Mucosa of rectum (tissue), 2 donors: Measurements from ENCODE around the gene R3HDM2.

Experiments
- H3K27ac ChIP-seq, 2 donors: one replicate each; pipeline ENCODE4 v1.7.0; 2013; ENCODE audit warnings: inconsistent platforms in 2 of 2, low read depth in 2 of 2, low read length in 2 of 2
- H3K27me3 ChIP-seq, 2 donors: one replicate each; pipeline ENCODE4 v1.7.0; 2013; ENCODE audit warnings: low read length in 2 of 2; ENCODE audit not compliant: control insufficient read depth in 2 of 2, insufficient read depth in 2 of 2
- H3K36me3 ChIP-seq, 2 donors: one replicate each; pipeline ENCODE4 v1.7.0; 2013; ENCODE audit warnings: low read length in 2 of 2; ENCODE audit not compliant: control insufficient read depth in 2 of 2, insufficient read depth in 2 of 2
- H3K4me1 ChIP-seq, 2 donors: one replicate each; pipeline ENCODE4 v1.7.0; 2013; ENCODE audit warnings: low read length in 2 of 2, mild to moderate bottlenecking in 1 of 2; ENCODE audit not compliant: control insufficient read depth in 2 of 2, insufficient read depth in 2 of 2
- H3K4me3 ChIP-seq, 2 donors: one replicate each; pipeline ENCODE4 v1.7.0; 2013; ENCODE audit warnings: low read length in 2 of 2
- H3K9ac ChIP-seq, 2 donors: one replicate each; pipeline ENCODE4 v1.7.0; 2013; ENCODE audit warnings: low read length in 2 of 2, low read depth in 1 of 2, mild to moderate bottlenecking in 1 of 2
- H3K9me3 ChIP-seq, 2 donors: one replicate each; pipeline ENCODE4 v1.7.0; 2013; ENCODE audit warnings: low read length in 2 of 2; ENCODE audit not compliant: control insufficient read depth in 2 of 2
- donor health status: healthy.
- donor health status: Normal muscosa, but diverticular disease.

Gene R3HDM2

DNA sequence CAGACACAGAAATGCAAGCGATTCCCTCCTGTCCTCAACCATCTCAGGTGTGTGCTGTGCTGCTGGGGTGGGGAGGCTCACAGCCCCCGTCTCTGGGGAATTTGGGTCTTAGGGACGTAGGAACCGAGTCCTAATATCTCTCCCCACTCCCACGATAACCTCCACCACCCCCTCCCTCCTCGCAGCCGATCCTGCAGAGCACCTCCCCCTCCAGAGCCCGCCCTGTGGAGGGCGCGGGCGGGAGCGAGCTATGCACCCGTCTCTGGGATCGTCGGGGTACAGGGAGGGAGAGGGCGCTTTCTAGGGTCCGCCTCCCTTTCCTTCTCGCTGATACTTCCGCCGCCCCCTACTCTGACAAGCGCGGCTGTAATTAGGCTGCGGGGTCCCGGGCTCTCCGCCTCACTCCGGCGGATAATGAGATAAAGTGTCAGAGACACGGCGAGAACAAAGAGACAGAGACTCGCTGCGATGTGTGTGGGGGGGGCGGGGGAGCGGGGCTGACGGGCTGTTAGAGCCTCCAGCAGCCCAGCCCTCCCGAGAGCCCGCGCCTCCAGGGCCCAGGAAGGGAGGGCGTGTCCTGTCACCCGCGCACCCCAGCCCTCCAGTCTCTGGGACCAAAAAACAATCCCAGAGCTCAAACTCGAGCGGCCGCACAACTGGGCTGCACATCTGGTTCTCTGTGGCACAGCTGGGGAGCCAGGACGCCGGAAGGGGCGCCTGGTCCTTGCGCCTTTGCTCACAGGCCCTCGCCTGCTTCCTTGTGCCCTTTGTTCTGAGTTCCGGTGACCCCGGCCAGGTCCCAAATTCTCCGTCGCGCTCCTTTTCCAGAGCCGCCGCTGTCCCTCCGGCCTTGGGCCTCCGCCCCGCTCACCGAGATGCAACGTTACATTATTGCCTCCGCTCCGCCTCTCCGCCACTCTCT is 192.7 kb downstream of the R3HDM2 start:
- Histone ChIP-seq H3K4me3 (peak overlapping the region; percentile 60 to 69), H3K27me3 (peaks cover 46 to 58% of the 10 kb centered on the region in 2 donors), H3K27ac (no peak overlapping the region), H3K9me3 (no peaks in the 10 kb centered on the region), H3K4me1 (peaks cover 35 to 51% of the 10 kb centered on the region in 2 donors), H3K9ac (peak overlapping the region; percentile 26 to 47), H3K36me3 (peaks cover 13% of the 10 kb centered on the region in 2 donors)

- no peaks in the 10 kb centered on the region for H3K9me3 ChIP-seq
- peaks cover 30 to 45% of the 10 kb centered on the region in 2 donors for H3K4me1 ChIP-seq
- H3K27me3 ChIP-seq: peaks cover 44 to 51% of the 10 kb centered on the region in 2 donors
- no peak overlapping the region for H3K27ac ChIP-seq
- H3K36me3 ChIP-seq: peaks cover 18 to 19% of the 10 kb centered on the region in 2 donors
- no peak overlapping the region for H3K9ac ChIP-seq
- no peak overlapping the region for H3K4me3 ChIP-seq
Observed at GRCh38 chr12:57237596-57237931, 193.3 kb downstream of the R3HDM2 start.

GRCh38 chr12:57236925-57237595 is 193.8 kb downstream of the R3HDM2 start:
- Histone ChIP-seq H3K36me3 (peaks cover 22 to 23% of the 10 kb centered on the region in 2 donors), H3K4me1 (peaks cover 28 to 40% of the 10 kb centered on the region in 2 donors), H3K9me3 (no peaks in the 10 kb centered on the region), H3K9ac (no peak overlapping the region), H3K4me3 (no peak overlapping the region), H3K27me3 (peaks cover 41 to 46% of the 10 kb centered on the region in 2 donors), H3K27ac (no peak overlapping the region)

- no peak overlapping the region for H3K9ac ChIP-seq
- H3K36me3 ChIP-seq: peaks cover 24 to 27% of the 10 kb centered on the region in 2 donors
- H3K4me1 ChIP-seq: peaks cover 27 to 35% of the 10 kb centered on the region in 2 donors
- no peak overlapping the region for H3K4me3 ChIP-seq
- H3K27me3 ChIP-seq: peaks cover 34 to 39% of the 10 kb centered on the region in 2 donors
- no peak overlapping the region for H3K27ac ChIP-seq
- H3K9me3 ChIP-seq: no peaks in the 10 kb centered on the region
Observed at GRCh38 chr12:57236201-57236924, 194.5 kb downstream of the R3HDM2 start.

DNA sequence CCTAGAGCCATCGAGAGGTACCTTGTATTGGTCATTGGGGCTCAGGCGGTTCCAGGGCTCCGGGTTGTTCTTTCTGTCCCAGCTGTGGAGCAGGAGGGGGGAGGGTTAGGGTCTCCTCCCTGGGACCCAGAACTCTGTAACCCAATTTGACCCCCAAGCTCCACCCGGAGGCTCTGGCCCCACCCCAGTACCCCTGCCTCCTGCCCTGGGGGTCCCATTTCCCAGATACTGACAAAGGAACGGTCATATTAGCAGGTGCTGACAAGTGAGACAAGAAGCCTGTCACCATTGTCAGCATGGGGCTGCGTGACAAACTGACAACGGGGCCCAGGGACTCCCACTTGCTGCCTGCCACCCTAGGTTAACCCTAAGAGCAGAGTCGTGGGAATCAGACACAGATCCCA is 195.1 kb downstream of the R3HDM2 start:
- H3K9me3 ChIP-seq: no peaks in the 10 kb centered on the region
- H3K9ac ChIP-seq: no peak overlapping the region
- H3K36me3 ChIP-seq: peaks cover 25 to 27% of the 10 kb centered on the region in 2 donors
- peaks cover 28 to 36% of the 10 kb centered on the region in 2 donors for H3K27me3 ChIP-seq
- H3K27ac ChIP-seq: no peak overlapping the region
- peaks cover 24 to 30% of the 10 kb centered on the region in 2 donors for H3K4me1 ChIP-seq
- H3K4me3 ChIP-seq: no peak overlapping the region

- peaks cover 24 to 30% of the 10 kb centered on the region in 2 donors for H3K4me1 ChIP-seq
Observed at GRCh38 chr12:57235017-57235727, 195.7 kb downstream of the R3HDM2 start.

GRCh38 chr12:57234571-57235016 is 196.2 kb downstream of the R3HDM2 start:
- Histone ChIP-seq H3K27me3 (peaks cover 19 to 36% of the 10 kb centered on the region in 2 donors), H3K36me3 (peaks cover 25 to 27% of the 10 kb centered on the region in 2 donors), H3K27ac (no peak overlapping the region), H3K9ac (no peak overlapping the region), H3K4me1 (peaks cover 24 to 28% of the 10 kb centered on the region in 2 donors), H3K4me3 (no peak overlapping the region), H3K9me3 (no peaks in the 10 kb centered on the region)

More at GRCh38 chr12:57235017-57235727, 195.7 kb downstream of the R3HDM2 start:
- Histone ChIP-seq H3K4me3 (no peak overlapping the region), H3K9me3 (no peaks in the 10 kb centered on the region), H3K27me3 (peaks cover 24 to 36% of the 10 kb centered on the region in 2 donors), H3K27ac (no peak overlapping the region), H3K36me3 (peaks cover 25 to 27% of the 10 kb centered on the region in 2 donors), H3K9ac (no peak overlapping the region)

GRCh38 chr12:57234233-57234570 is 196.6 kb downstream of the R3HDM2 start:
- peaks cover 20 to 26% of the 10 kb centered on the region in 2 donors for H3K4me1 ChIP-seq
- peaks cover 17 to 36% of the 10 kb centered on the region in 2 donors for H3K27me3 ChIP-seq
- H3K4me3 ChIP-seq: no peak overlapping the region
- H3K9me3 ChIP-seq: no peaks in the 10 kb centered on the region
- H3K9ac ChIP-seq: no peak overlapping the region
- peaks cover 25 to 27% of the 10 kb centered on the region in 2 donors for H3K36me3 ChIP-seq
- H3K27ac ChIP-seq: no peak overlapping the region

GRCh38 chr12:57233357-57234232 is 197.2 kb downstream of the R3HDM2 start:
- Histone ChIP-seq H3K27me3 (peaks cover 13 to 35% of the 10 kb centered on the region in 2 donors), H3K36me3 (peaks cover 25 to 27% of the 10 kb centered on the region in 2 donors), H3K4me3 (no peak overlapping the region), H3K9ac (no peak overlapping the region), H3K27ac (no peak overlapping the region), H3K9me3 (no peaks in the 10 kb centered on the region), H3K4me1 (peaks cover 16 to 24% of the 10 kb centered on the region in 2 donors)
